HUES64 (cell line): Measurements from ENCODE around the gene PDIK1L.
A peak's percentile ranks its signal among the peaks of the same experiment; 100 is the strongest.

ENCODE experiments used
- H3K27ac ChIP-seq: 2 replicates; pipeline ENCODE4 v1.7.0; 2013; ENCODE audit warnings: low read depth, low read length, inconsistent platforms
- H3K27me3 ChIP-seq: 2 replicates; pipeline ENCODE4 v1.6.1; 2013; ENCODE audit warnings: mild to moderate bottlenecking, low read length; ENCODE audit not compliant: insufficient read depth
- H3K36me3 ChIP-seq: 2 replicates; pipeline ENCODE4 v1.6.1; 2013; ENCODE audit warnings: mild to moderate bottlenecking, low read length; ENCODE audit not compliant: insufficient read depth
- H3K4me1 ChIP-seq: 2 replicates; pipeline ENCODE4 v1.6.1; 2013; ENCODE audit warnings: mild to moderate bottlenecking, low read length, moderate library complexity; ENCODE audit not compliant: insufficient read depth
- H3K4me3 ChIP-seq: 2 replicates; pipeline ENCODE4 v1.5.1; 2013; ENCODE audit warnings: mild to moderate bottlenecking, low read length, moderate library complexity
- H3K9ac ChIP-seq: 2 replicates; pipeline ENCODE4 v1.6.1; 2013; ENCODE audit warnings: mild to moderate bottlenecking, low read depth, low read length
- H3K9me3 ChIP-seq: 2 replicates; pipeline ENCODE4 v1.6.1; 2013; ENCODE audit warnings: low read depth, low read length; ENCODE audit not compliant: insufficient read depth
- WGBS: fragments of 150-250, 120-280 bp; methylation state at CpG from one replicate; pipeline ENCODE4 v1.1.7; 2013; ENCODE audit warnings: missing lambda C conversion rate; 5-methylcytosine and 5-hydroxymethylcytosine counted together

The PDIK1L gene

DNA sequence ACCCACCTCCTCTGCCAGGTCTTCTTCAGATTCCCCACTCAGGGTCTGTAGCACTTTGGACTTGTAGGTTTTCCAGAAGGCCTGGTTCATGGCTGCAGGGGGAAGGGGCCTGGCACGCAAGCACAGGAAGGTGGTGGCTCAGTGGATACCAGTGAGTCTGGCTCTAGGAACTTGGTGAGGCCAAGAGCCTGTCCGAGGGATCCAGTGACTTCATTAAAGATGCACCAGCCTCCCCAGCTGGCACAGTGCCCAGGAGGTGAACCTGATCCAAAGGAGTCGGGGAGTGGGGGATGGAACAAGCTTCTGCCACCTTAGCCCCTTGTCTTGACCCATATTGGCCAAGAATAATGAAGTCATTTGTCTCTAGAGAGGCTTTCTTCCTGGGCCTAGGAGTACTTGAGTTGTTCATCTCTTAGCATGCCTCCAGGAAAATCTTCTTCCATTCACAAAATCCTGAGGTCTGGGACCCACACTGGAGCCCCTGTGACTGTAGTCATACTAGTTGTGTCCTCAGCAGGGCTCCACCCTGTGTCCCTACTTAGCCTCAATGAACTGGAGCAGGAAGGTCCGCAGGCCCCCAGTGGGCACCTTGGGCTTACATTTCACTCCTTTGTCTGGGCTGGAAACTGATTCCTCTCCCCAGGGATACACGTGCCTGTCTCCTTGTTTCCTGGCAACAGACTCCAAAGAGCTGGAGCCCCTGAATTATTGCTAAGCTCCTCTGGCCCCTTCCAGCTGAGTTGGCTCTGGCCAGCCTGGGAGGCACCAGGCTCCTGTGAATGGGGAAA lies 57.0 kb downstream of the PDIK1L start, which contains the start of gene C1orf232:
TSS of gene C1orf232 (minus strand) at position 554 of the 788 bp plus-strand sequence. CDS start at position 90, 464 bp downstream.
- Histone ChIP-seq H3K9me3 (no peaks in the 10 kb centered on the region), H3K4me1 (peaks cover 23% of the 10 kb centered on the region), H3K9ac (peak within 1 kb of the TSS; percentile 83), H3K27me3 (peaks cover 31% of the 10 kb centered on the region), H3K27ac (peak within 1 kb of the TSS; percentile 42; the same call in 1 of the 2 replicates), H3K36me3 (peaks cover 5% of the 10 kb centered on the region), H3K4me3 (peak within 1 kb of the TSS; percentile 85)
- 77% methylated on average over 5 of the region's 5 CpGs for WGBS

DNA sequence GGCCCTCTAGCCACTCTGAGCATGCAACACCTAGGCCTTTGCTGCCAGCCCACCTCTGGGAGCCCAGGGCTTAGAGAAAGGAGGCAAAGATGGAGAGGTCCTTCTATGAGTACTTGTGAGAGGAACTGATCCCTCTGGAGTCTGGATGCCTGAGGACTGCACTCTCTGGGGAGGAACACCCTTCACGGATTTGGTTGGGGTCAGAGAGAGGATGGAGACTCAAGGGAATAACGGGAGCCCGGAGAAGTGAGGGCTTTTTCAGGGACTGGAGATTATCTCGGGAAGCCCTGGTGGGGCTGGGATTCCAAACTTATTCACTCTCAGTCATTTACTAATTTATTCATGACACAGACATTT lies 57.6 kb downstream of the PDIK1L start:
- Histone ChIP-seq H3K36me3 (peaks cover 5% of the 10 kb centered on the region), H3K27me3 (peaks cover 25% of the 10 kb centered on the region), H3K9me3 (no peaks in the 10 kb centered on the region), H3K9ac (no peak overlapping the region), H3K27ac (no peak overlapping the region), H3K4me3 (peak overlapping the region; percentile 85), H3K4me1 (peaks cover 23% of the 10 kb centered on the region)
- WGBS, result 70% methylated on average over 4 of the region's 4 CpGs

DNA sequence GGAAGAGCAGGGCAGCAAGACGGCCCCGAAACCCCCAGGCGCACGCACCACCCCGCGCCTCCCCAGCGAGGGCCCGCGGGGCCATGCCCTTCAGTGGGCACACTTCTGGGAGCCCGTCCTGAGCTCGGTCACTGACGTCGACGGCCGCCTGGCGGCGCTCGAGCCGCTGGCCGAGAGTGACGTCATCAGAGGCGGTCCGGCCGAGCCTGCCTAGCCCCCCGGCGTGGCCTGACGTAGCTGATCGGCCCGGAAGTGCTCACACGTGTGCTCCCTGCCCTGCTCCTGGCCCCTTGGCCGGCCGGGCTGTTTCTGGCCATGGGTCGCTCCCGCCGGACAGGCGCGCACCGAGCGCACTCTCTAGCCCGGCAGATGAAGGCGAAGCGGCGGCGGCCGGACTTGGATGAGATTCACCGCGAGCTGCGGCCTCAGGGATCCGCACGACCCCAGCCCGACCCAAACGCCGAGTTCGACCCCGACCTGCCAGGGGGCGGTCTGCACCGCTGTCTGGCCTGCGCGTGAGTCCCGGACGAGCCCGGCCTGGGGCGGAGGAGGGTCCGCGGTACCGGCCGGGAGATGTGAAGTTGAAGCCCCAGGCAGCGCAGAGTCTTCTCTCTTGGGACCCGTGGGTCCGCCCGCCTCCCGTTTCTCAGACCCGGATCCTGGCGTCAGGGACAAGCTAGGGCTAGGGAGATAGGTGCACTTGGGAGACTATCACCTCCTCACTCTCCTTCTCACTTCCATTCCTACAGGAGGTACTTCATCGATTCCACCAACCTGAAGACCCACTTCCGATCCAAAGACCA lies 58.2 kb downstream of the PDIK1L start, which contains the start of gene ZNF593:
TSS of gene ZNF593 (plus strand) at position 240 of the 803 bp plus-strand sequence. CDS start at position 316, 76 bp downstream.
- H3K27ac ChIP-seq, result peak within 1 kb of the TSS; percentile 42
- H3K4me1 ChIP-seq, result peaks cover 23% of the 10 kb centered on the region
- peak within 1 kb of the TSS; percentile 85 for H3K4me3 ChIP-seq
- peak within 1 kb of the TSS; percentile 83 for H3K9ac ChIP-seq
- H3K9me3 ChIP-seq, result no peaks in the 10 kb centered on the region
- H3K27me3 ChIP-seq, result peaks cover 19% of the 10 kb centered on the region
- H3K36me3 ChIP-seq, result peaks cover 5% of the 10 kb centered on the region
- under 1% methylated on average over 74 of the region's 76 CpGs for WGBS

DNA sequence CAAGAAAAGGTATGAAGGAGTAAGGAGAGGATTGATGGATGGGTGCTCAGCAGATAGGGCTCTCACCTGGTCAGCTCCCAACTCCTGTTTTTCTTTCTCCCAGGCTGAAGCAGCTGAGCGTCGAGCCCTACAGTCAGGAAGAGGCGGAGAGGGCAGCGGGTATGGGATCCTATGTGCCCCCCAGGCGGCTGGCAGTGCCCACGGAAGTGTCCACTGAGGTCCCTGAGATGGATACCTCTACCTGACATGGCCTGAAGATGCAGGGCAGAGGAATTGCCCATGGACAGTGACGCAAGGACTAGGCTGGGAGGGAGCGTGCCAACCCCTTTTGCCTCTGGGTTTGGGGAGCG lies 58.8 kb downstream of the PDIK1L start:
- Histone ChIP-seq H3K9ac (peak overlapping the region; percentile 83), H3K27ac (no peak overlapping the region), H3K4me3 (peak overlapping the region; percentile 85), H3K9me3 (no peaks in the 10 kb centered on the region), H3K27me3 (peaks cover 14% of the 10 kb centered on the region), H3K4me1 (peaks cover 18% of the 10 kb centered on the region), H3K36me3 (peaks cover 5% of the 10 kb centered on the region)
- WGBS, result 80% methylated on average over 9 of the region's 9 CpGs

DNA sequence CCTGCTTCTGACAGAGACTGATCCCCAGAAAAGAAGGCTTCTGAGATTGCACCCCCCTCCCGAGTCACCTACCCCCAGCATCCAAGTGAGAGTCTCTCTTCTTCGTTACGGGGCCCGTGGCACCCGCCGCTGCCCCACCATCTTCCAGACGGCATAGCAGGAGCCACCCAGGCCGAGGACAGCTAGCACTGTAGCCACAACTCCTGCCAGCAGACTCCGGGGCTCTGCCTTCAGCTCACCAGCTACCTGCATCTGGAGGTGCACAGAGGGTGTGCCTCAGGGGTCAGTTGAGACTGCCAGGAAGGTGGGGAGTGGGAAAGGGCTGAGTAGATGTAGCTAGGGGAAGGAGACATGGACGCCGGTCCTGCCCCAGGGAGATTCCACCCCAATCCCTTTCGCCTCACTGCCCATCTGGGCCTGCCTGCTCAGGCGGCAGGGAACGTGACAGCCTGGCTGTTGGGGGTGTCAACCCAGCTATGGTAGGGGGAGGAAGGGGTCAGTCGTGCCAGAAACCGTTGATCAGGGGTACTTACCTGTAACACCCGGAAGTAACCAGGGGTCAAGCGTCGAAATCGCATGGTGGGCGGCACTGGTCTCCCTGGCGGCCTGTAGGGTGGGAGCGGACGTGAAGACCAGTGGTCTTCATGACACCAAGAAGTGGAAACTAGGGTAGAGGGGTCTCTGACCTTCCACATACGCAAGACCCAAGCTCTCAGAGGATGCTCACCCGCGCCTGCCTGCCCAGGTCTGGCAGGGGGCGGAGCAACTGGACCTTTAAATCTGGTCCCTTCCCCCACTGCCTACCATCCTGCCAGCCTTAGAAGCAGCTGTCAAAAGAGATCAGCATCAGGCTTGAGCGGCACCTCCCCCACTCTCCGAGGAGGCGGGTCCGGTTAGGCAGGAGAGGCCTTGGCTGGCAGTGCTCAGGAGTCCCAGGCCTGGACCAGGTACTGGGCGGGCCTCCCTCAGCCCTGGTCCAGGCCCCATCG lies 59.8 kb downstream of the PDIK1L start, which contains the start of gene ZNF593OS:
TSS of gene ZNF593OS (minus strand) at position 749 of the 989 bp plus-strand sequence. CDS start at position 578, 171 bp downstream.
- H3K4me3 ChIP-seq, result peak within 1 kb of the TSS; percentile 85
- H3K27ac ChIP-seq, result no peak within 1 kb of the TSS
- peaks cover 7% of the 10 kb centered on the region; the same call in 1 of the 2 replicates for H3K27me3 ChIP-seq
- peaks cover 5% of the 10 kb centered on the region for H3K36me3 ChIP-seq
- H3K9me3 ChIP-seq, result no peaks in the 10 kb centered on the region
- WGBS, result 91% methylated on average over 34 of the region's 34 CpGs
- peaks cover 11% of the 10 kb centered on the region; the same call in 1 of the 2 replicates for H3K4me1 ChIP-seq
- peak within 1 kb of the TSS; percentile 83; the same call in 1 of the 2 replicates for H3K9ac ChIP-seq
